ENCODE results near the gene CCT7. TPM values are rescaled to one million over a fixed set of nuclear protein-coding genes. Genes with fewer than 3 reads are reported as not detected.

CCT7 gene
- total and polyA plus RNA-seq, 2 donors (not counting 1 experiment from before 2014, with no cell fraction given) = 94.4 to 160 TPM

- POLR2A ChIA-PET = no interaction called here
- H3K27ac Mint-ChIP-seq = no peak overlapping the region
Observed at GRCh38 chr2:73223821-73224220, 10.3 kb upstream of the CCT7 start.

More at GRCh38 chr2:73223821-73224220, 10.3 kb upstream of the CCT7 start:
- no peak overlapping the region for H3K4me3 ChIP-seq (ENCODE audit: control extremely low read depth in 1 of 5, extremely low read depth in 1 of 5, insufficient read depth in 1 of 5, low read depth in 2 of 5, low read length in 4 of 5)
- no peaks in the 10 kb centered on the region for H3K4me1 ChIP-seq (ENCODE audit: control insufficient read depth in 2 of 2, insufficient read depth in 2 of 2, low read length in 2 of 2)
- intact Hi-C loops (cut with micrococcal nuclease) = no loop called here
- peaks cover under 1% of the 10 kb centered on the region for H4K20me1 ChIP-seq (ENCODE audit: control insufficient read depth, insufficient read depth, low read length, poor library complexity, severe bottlenecking)
- DNase-seq (no peak), ATAC-seq (ENCODE audit: low read depth) (no peak)
- no peak overlapping the region for H2AFZ ChIP-seq (ENCODE audit: insufficient read depth, low read depth, low read length, poor library complexity, severe bottlenecking)
- H3K27ac ChIP-seq (ENCODE audit: low read length in 2 of 2) = no peak overlapping the region
- no peaks in the 10 kb centered on the region for H3K9me3 ChIP-seq (ENCODE audit: control extremely low read depth in 1 of 3, control insufficient read depth in 2 of 3, insufficient read depth in 1 of 3, low read length in 2 of 3)
- TF ChIP-seq CTCF (IDR thresholded peaks at IDR 0.05) (no peak), EZH2 (IDR thresholded peaks at IDR 0.05; ENCODE audit: borderline replicate concordance, insufficient read depth, low read depth, low read length, poor library complexity, severe bottlenecking) (no peak)
- H3K4me1 Mint-ChIP-seq = no peaks in the 10 kb centered on the region
- H3K79me2 ChIP-seq (ENCODE audit: control insufficient read depth, insufficient read depth, low read length) = no peaks in the 10 kb centered on the region
- no peak overlapping the region for H3K4me3 Mint-ChIP-seq
- H3K4me2 ChIP-seq (replicated peaks; ENCODE audit: low read depth, low read length, poor library complexity, severe bottlenecking) = no peak overlapping the region
- CTCF ChIA-PET = interaction anchor here (0.9 to 1.4 kb wide), 2 partner anchors 9 to 12 kb away, joined by 3 to 5 read pairs; partner anchors contain the start of gene PRADC1
- no peaks in the 10 kb centered on the region for H3K27me3 ChIP-seq (replicated peaks in 1 of 4; ENCODE audit: control extremely low read depth in 1 of 4, control insufficient read depth in 3 of 4, insufficient read depth in 4 of 4, low read length in 3 of 4)
- WGBS (ENCODE audit: insufficient coverage) = 89% methylated on average over 4 of the region's 4 CpGs
- no peaks in the 10 kb centered on the region for H3K9me3 Mint-ChIP-seq (ENCODE audit: insufficient read depth)
- H3K27me3 Mint-ChIP-seq = no peaks in the 10 kb centered on the region
- H3K9ac ChIP-seq (ENCODE audit: low read length) = no peak overlapping the region
- H3K36me3 ChIP-seq (replicated peaks in 1 of 2; ENCODE audit: control extremely low read depth in 1 of 2, control insufficient read depth in 1 of 2, extremely low read depth in 1 of 2, insufficient read depth in 2 of 2, low read length in 1 of 2) = peaks cover 0 to 51% of the 10 kb centered on the region in 2 experiments
